Tibial nerve (tissue), 3 donors: ENCODE measurements around the gene ALX4.

Experiments used
- POLR2A ChIP-seq, 2 donors: fragments of 450-650 bp; IDR thresholded peaks; one replicate each; pipeline ENCODE4 v1.6.1; 2017; ENCODE audit warnings: antibody characterized with exemption in 2 of 2, mild to moderate bottlenecking in 2 of 2, moderate library complexity in 2 of 2
- TF ChIP-seq, protein P1 (sequence below), 5 experiments: fragments of 200-600 bp in 3 of 5; fragments of 450-650 bp in 2 of 5; sonication (generic) in 3 of 5; IDR thresholded peaks; one replicate each; pipeline ENCODE4 v1.5.1; 2016 to 2019; ENCODE audit warnings: antibody characterized with exemption in 5 of 5, mild to moderate bottlenecking in 3 of 5, moderate library complexity in 2 of 5

DNA sequence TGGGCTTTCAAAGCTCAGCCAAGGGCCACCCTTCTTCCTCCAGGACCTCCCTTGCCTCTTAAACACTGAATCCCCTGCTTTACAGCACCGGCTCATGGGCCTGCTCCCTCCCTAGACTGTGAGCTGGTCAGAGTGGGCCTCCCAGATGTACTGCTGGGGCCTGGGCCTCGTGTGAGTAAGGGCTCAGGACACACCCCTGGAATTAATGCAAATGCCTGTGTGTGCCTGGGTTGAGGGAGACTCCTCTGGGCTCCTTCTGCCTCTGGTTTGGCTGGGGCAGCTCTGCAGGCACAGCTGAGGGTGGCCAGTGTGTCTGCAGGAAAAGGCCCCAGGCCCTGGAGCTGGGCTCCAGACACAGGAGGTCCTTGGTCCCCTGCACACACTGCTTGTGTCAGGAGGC lies 24.2 kb downstream of the ALX4 start:
- TF ChIP-seq, protein P1, sequence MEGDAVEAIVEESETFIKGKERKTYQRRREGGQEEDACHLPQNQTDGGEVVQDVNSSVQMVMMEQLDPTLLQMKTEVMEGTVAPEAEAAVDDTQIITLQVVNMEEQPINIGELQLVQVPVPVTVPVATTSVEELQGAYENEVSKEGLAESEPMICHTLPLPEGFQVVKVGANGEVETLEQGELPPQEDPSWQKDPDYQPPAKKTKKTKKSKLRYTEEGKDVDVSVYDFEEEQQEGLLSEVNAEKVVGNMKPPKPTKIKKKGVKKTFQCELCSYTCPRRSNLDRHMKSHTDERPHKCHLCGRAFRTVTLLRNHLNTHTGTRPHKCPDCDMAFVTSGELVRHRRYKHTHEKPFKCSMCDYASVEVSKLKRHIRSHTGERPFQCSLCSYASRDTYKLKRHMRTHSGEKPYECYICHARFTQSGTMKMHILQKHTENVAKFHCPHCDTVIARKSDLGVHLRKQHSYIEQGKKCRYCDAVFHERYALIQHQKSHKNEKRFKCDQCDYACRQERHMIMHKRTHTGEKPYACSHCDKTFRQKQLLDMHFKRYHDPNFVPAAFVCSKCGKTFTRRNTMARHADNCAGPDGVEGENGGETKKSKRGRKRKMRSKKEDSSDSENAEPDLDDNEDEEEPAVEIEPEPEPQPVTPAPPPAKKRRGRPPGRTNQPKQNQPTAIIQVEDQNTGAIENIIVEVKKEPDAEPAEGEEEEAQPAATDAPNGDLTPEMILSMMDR (IDR thresholded peaks at IDR 0.05), result no peak
- TF ChIP-seq POLR2A (IDR thresholded peaks at IDR 0.05), result no peak
